IMR-90 (cell line): ENCODE measurements around the gene ATXN1L. TPM values are rescaled to one million over a fixed set of nuclear protein-coding genes. Genes with fewer than 3 reads are reported as not detected.

Experiments used
- ATAC-seq: fragments of 200-7000 bp; cut with Tn5 transposase; 2 replicates; pipeline ENCODE4 v1.9.1; 2020; ENCODE audit warnings: low read depth, mild to moderate bottlenecking, moderate library complexity
- BruUV-seq: library from RNA; stranded (reverse); fragments of 400-500 nt; replicated peaks from 2 replicates; lab custom pipeline; 2021; lab: Mats Ljungman, UMichigan
- CTCF ChIA-PET: fragments of 300-600 bp; formaldehyde crosslinking; extraction: SDS; loops from one replicate; lab custom pipeline; 2021; ENCODE audit warnings: antibody characterized with exemption; lab: Yijun Ruan, JAX
- POLR2A ChIA-PET: fragments of 300-600 bp; sonication (Branson Sonifier 250); formaldehyde crosslinking; loops from one replicate; lab custom pipeline; 2022; ENCODE audit warnings: antibody characterized with exemption; ENCODE audit not compliant: unreplicated experiment; lab: Charles Lee
- DNase-seq: peaks from one replicate; pipeline ENCODE4 v3.0.0; 2013
- H2AFZ ChIP-seq: replicated peaks from 2 replicates; pipeline ENCODE3; 2013; ENCODE audit warnings: low read length, mild to moderate bottlenecking; ENCODE audit not compliant: poor library complexity
- H2AK5ac ChIP-seq: 2 replicates; pipeline ENCODE4 v1.6.1; 2013; ENCODE audit warnings: low read depth, low read length, inconsistent platforms
- H2AK9ac ChIP-seq: replicated peaks from 2 replicates; pipeline ENCODE3; 2013; ENCODE audit warnings: mild to moderate bottlenecking, low read depth, low read length, moderate library complexity; ENCODE audit not compliant: poor library complexity
- H2BK120ac ChIP-seq: 2 replicates; pipeline ENCODE4 v1.6.1; 2013; ENCODE audit warnings: low read depth, low read length, inconsistent platforms
- H2BK15ac ChIP-seq: 3 replicates; pipeline ENCODE4 v1.6.1; 2013; ENCODE audit warnings: low read depth, low read length, inconsistent platforms
- H2BK20ac ChIP-seq: 2 replicates; pipeline ENCODE4 v1.6.1; 2013; ENCODE audit warnings: low read depth, mild to moderate bottlenecking, inconsistent platforms, low read length, moderate library complexity
- H2BK5ac ChIP-seq: 2 replicates; pipeline ENCODE4 v1.6.1; 2013; ENCODE audit warnings: mild to moderate bottlenecking, low read depth, low read length, inconsistent platforms; ENCODE audit not compliant: poor library complexity, severe bottlenecking
- H3K14ac ChIP-seq: replicated peaks from 2 replicates; pipeline ENCODE4 v1.6.1; 2013; ENCODE audit warnings: low read depth, low read length, inconsistent platforms
- H3K18ac ChIP-seq: 2 replicates; pipeline ENCODE4 v1.6.1; 2013; ENCODE audit warnings: low read depth, low read length, control low read depth
- H3K23ac ChIP-seq: 2 replicates; pipeline ENCODE4 v1.6.1; 2013; ENCODE audit warnings: low read depth, low read length, inconsistent platforms
- H3K27ac ChIP-seq: 2 replicates; pipeline ENCODE4 v1.5.1; 2013; ENCODE audit warnings: mild to moderate bottlenecking, control low read depth, low read length; ENCODE audit not compliant: insufficient read depth
- H3K27me3 ChIP-seq: 2 replicates; pipeline ENCODE4 v1.6.1; 2013; ENCODE audit warnings: low read length; ENCODE audit not compliant: control insufficient read depth, insufficient read depth
- H3K36me3 ChIP-seq: 2 replicates; pipeline ENCODE4 v1.6.1; 2013; ENCODE audit warnings: low read length, mixed read lengths; ENCODE audit not compliant: control insufficient read depth, insufficient read depth
- H3K4ac ChIP-seq: 2 replicates; pipeline ENCODE4 v1.6.1; 2013; ENCODE audit warnings: low read depth, low read length, inconsistent platforms
- H3K4me1 ChIP-seq: 2 replicates; pipeline ENCODE4 v1.6.1; 2013; ENCODE audit warnings: low read length, mixed read lengths; ENCODE audit not compliant: control insufficient read depth, insufficient read depth
- H3K4me2 ChIP-seq: 2 replicates; pipeline ENCODE4 v1.6.1; 2013; ENCODE audit warnings: low read depth, mild to moderate bottlenecking, control low read depth, low read length, moderate library complexity
- H3K4me3 ChIP-seq: 2 replicates; pipeline ENCODE4 v1.5.1; 2013; ENCODE audit warnings: low read depth, mild to moderate bottlenecking, control low read depth, low read length, moderate library complexity; ENCODE audit not compliant: insufficient read depth
- H3K56ac ChIP-seq: 2 replicates; pipeline ENCODE4 v1.6.1; 2013; ENCODE audit warnings: low read length, inconsistent platforms; ENCODE audit not compliant: insufficient read depth; ENCODE audit errors: extremely low read depth
- H3K79me1 ChIP-seq, 2 experiments: 2 replicates each; pipeline ENCODE4 v1.6.1; 2013; ENCODE audit warnings: low read length in 2 of 2, inconsistent platforms in 1 of 2, low read depth in 1 of 2
- H3K9ac ChIP-seq: 2 replicates; pipeline ENCODE4 v1.6.1; 2013; ENCODE audit warnings: low read depth, low read length, control low read depth
- H3K9me1 ChIP-seq: 2 replicates; pipeline ENCODE4 v1.6.1; 2013; ENCODE audit warnings: low read length, inconsistent platforms; ENCODE audit not compliant: insufficient read depth
- H3K9me3 ChIP-seq: 2 replicates; pipeline ENCODE4 v1.6.1; 2013; ENCODE audit warnings: low read length; ENCODE audit not compliant: control insufficient read depth, insufficient read depth
- H4K20me1 ChIP-seq: 2 replicates; pipeline ENCODE4 v1.6.1; 2013; ENCODE audit warnings: low read length, inconsistent platforms; ENCODE audit not compliant: insufficient read depth
- H4K5ac ChIP-seq: 2 replicates; pipeline ENCODE4 v1.6.1; 2013; ENCODE audit warnings: mild to moderate bottlenecking, low read depth, low read length, control low read depth
- H4K8ac ChIP-seq, 2 experiments: 2 replicates each; pipeline ENCODE4 v1.6.1; 2013; ENCODE audit warnings: low read depth in 2 of 2, low read length in 2 of 2, control low read depth in 1 of 2, inconsistent platforms in 1 of 2
- H4K91ac ChIP-seq: 2 replicates; pipeline ENCODE4 v1.6.1; 2013; ENCODE audit warnings: low read depth, low read length, inconsistent platforms; ENCODE audit not compliant: insufficient read depth
- BHLHE40 ChIP-seq: fragments of 150-350 bp; IDR thresholded peaks from 2 replicates; pipeline ENCODE4 v1.6.1; 2016; ENCODE audit warnings: mild to moderate bottlenecking, low read depth, low read length
- CEBPB ChIP-seq: IDR thresholded peaks from 2 replicates; pipeline ENCODE4 v1.6.1; 2012; ENCODE audit warnings: low read depth, low read length, improper control_type of control experiment
- CHD1 ChIP-seq: IDR thresholded peaks from 2 replicates; pipeline ENCODE4 v1.6.1; 2012; ENCODE audit warnings: low read depth, low read length, improper control_type of control experiment
- CTCF ChIP-seq: conservative IDR thresholded peaks from 2 replicates; pipeline ENCODE4 v1.5.1; 2012; ENCODE audit warnings: mild to moderate bottlenecking, low read depth, low read length, improper control_type of control experiment
- ELK1 ChIP-seq: fragments of 150-350 bp; IDR thresholded peaks from 2 replicates; pipeline ENCODE4 v1.6.1; 2016; ENCODE audit warnings: low read depth, mild to moderate bottlenecking, low read length, moderate library complexity, borderline replicate concordance
- FOS ChIP-seq: fragments of 150-350 bp; IDR thresholded peaks from 2 replicates; pipeline ENCODE4 v1.6.1; 2016; ENCODE audit warnings: low read depth, low read length
- MAFK ChIP-seq: IDR thresholded peaks from 2 replicates; pipeline ENCODE4 v1.6.1; 2012; ENCODE audit warnings: low read depth, low read length, improper control_type of control experiment
- MAZ ChIP-seq: IDR thresholded peaks from 2 replicates; pipeline ENCODE4 v1.6.1; 2012; ENCODE audit warnings: low read depth, mild to moderate bottlenecking, low read length, improper control_type of control experiment, moderate library complexity, borderline replicate concordance
- MXI1 ChIP-seq: IDR thresholded peaks from 2 replicates; pipeline ENCODE4 v1.6.1; 2012; ENCODE audit warnings: low read depth, mild to moderate bottlenecking, low read length, moderate library complexity, borderline replicate concordance
- NFE2L2 ChIP-seq: fragments of 150-350 bp; IDR thresholded peaks from 2 replicates; pipeline ENCODE4 v1.6.1; 2016; ENCODE audit warnings: low read depth, mild to moderate bottlenecking, low read length
- POLR2A ChIP-seq: IDR thresholded peaks from 2 replicates; pipeline ENCODE4 v1.6.1; 2012; ENCODE audit warnings: mild to moderate bottlenecking, low read depth, low read length
- RAD21 ChIP-seq: IDR thresholded peaks from 2 replicates; pipeline ENCODE4 v1.6.1; 2012; ENCODE audit warnings: low read length, improper control_type of control experiment
- RCOR1 ChIP-seq: IDR thresholded peaks from 2 replicates; pipeline ENCODE4 v1.6.1; 2012; ENCODE audit warnings: mild to moderate bottlenecking, low read length, improper control_type of control experiment; ENCODE audit not compliant: insufficient replicate concordance
- RFX5 ChIP-seq: IDR thresholded peaks from 2 replicates; pipeline ENCODE4 v1.8.0; 2012; ENCODE audit warnings: low read depth, mild to moderate bottlenecking, low read length, moderate library complexity
- SMC3 ChIP-seq: fragments of 150-350 bp; IDR thresholded peaks from 2 replicates; pipeline ENCODE4 v1.6.1; 2016; ENCODE audit warnings: low read depth, mild to moderate bottlenecking, antibody characterized with exemption, low read length, moderate library complexity
- USF2 ChIP-seq: fragments of 150-350 bp; IDR thresholded peaks from 2 replicates; pipeline ENCODE4 v1.6.1; 2017; ENCODE audit warnings: mild to moderate bottlenecking, antibody characterized with exemption, low read length, low read depth
- WGBS, 2 experiments: methylation state at CpG; one replicate each; pipeline versions ENCODE4 v1.1.5 to v1.1.7; 2013; ENCODE audit warnings: missing lambda C conversion rate in 2 of 2; ENCODE audit not compliant: insufficient read length in 1 of 2; ENCODE audit errors: extremely low coverage in 2 of 2; 5-methylcytosine and 5-hydroxymethylcytosine counted together
- dilution Hi-C: fragments of 300-500 bp; cut with HindIII; formaldehyde crosslinking; loops from one replicate; pipeline ENCODE4 v1.14.3; 2018; ENCODE audit warnings: low sequenced_read_pairs; ENCODE audit not compliant: unreplicated experiment
- in situ Hi-C: fragments of 300-500 bp; cut with MboI; formaldehyde crosslinking; loops from 3 replicates; pipeline ENCODE4 v1.14.3; 2019; ENCODE audit warnings: low sequenced_read_pairs, inconsistent platforms, mixed read lengths
- intact Hi-C: fragments of 100-400 bp; cut with micrococcal nuclease; formaldehyde crosslinking; loops from 2 replicates; pipeline ENCODE4 v1.10.0; 2022
- polyA plus RNA-seq, 3 experiments: library from polyadenylated mRNA; depleted of rRNA; stranded (reverse); fragments of >200 nt; gene quantifications; 2 replicates each; pipeline ENCODE4 v1.2.3, GENCODE V29; 2012; ENCODE audit warnings: low replicate concordance in 1 of 3
- total RNA-seq: library from RNA; depleted of rRNA; stranded (reverse); fragments of >200 nt; gene quantifications from 2 replicates; pipeline ENCODE4 v1.2.3, GENCODE V29; 2012

ATXN1L gene
- total and polyA plus RNA-seq, 2 of the 4 experiments (the other 2 are of a cell fraction) = 5.2 to 9.2 TPM

- Histone ChIP-seq H4K8ac (no peak overlapping the region), H2AK9ac (no peak overlapping the region), H3K9me3 (no peaks in the 10 kb centered on the region), H3K27ac (no peak overlapping the region), H4K5ac (no peak overlapping the region), H3K4me2 (no peak overlapping the region), H3K4me1 (no peaks in the 10 kb centered on the region), H3K4me3 (no peak overlapping the region), H2BK20ac (no peak overlapping the region), H2BK5ac (no peak overlapping the region), H3K23ac (no peak overlapping the region), H4K91ac (no peak overlapping the region), H3K9me1 (no peaks in the 10 kb centered on the region; the same call in 1 of the 2 replicates), H3K4ac (no peak overlapping the region), H2BK15ac (no peak overlapping the region), H2AFZ (no peak overlapping the region), H2AK5ac (no peak overlapping the region), H3K27me3 (no peaks in the 10 kb centered on the region), H3K79me1 (peaks cover 0 to 4% of the 10 kb centered on the region in 2 experiments; a peak in 2 of 4 replicates), H3K36me3 (no peaks in the 10 kb centered on the region), H4K20me1 (no peaks in the 10 kb centered on the region), H2BK120ac (no peak overlapping the region), H3K56ac (no peak overlapping the region), H3K14ac (no peak overlapping the region), H3K9ac (no peak overlapping the region), H3K18ac (no peak overlapping the region)
- WGBS, 2 experiments = no CpG with 5 or more reads among the region's 7 CpGs
- TF ChIP-seq MXI1 = no peak
- TF ChIP-seq RFX5 = no peak
- TF ChIP-seq MAFK = no peak
- TF ChIP-seq USF2 = no peak
- no peak for TF ChIP-seq POLR2A
- TF ChIP-seq CHD1 = no peak
- TF ChIP-seq RAD21 = no peak
- TF ChIP-seq ELK1 = no peak
- no peak for TF ChIP-seq CEBPB
- TF ChIP-seq SMC3 = no peak
- TF ChIP-seq BHLHE40 = no peak
- TF ChIP-seq FOS = no peak
- no peak for TF ChIP-seq MAZ
- no peak for TF ChIP-seq RCOR1
- no peak for TF ChIP-seq NFE2L2
- no peak for TF ChIP-seq CTCF
- in situ Hi-C loops (no loop called here), intact Hi-C loops (no loop called here), dilution Hi-C loops (no loop called here)
- no TSS peak for BruUV-seq
- CTCF ChIA-PET = no interaction called here
- POLR2A ChIA-PET = no interaction called here
- ATAC-seq (no peak), DNase-seq (no peak)
Observed at GRCh38 chr16:71840052-71840451, 5.7 kb upstream of the ATXN1L start.
